PFSK-1 (cell line): Measurements from ENCODE around the gene KLF9.

ENCODE experiments used
- FOXP2 ChIP-seq: optimal IDR thresholded peaks from 2 replicates; pipeline ENCODE3; 2011; ENCODE audit warnings: borderline replicate concordance, control low read depth, inconsistent platforms; ENCODE audit not compliant: insufficient read depth; ENCODE audit errors: extremely low read length, extremely low read depth
- POLR2AphosphoS5 ChIP-seq: IDR thresholded peaks from 2 replicates; pipeline ENCODE4 v1.6.1; 2012; ENCODE audit warnings: low read depth, mild to moderate bottlenecking, control low read depth, low read length, moderate library complexity
- REST ChIP-seq, 2 experiments: IDR thresholded peaks; 2 replicates each; pipeline versions ENCODE4 v1.6.1 to v1.8.0; 2011 to 2012; ENCODE audit warnings: low read depth in 2 of 2, low read length in 2 of 2, control low read depth in 1 of 2, inconsistent platforms in 1 of 2, mild to moderate bottlenecking in 1 of 2, moderate library complexity in 1 of 2; ENCODE audit not compliant: insufficient read depth in 1 of 2
- TAF1 ChIP-seq: IDR thresholded peaks from 2 replicates; pipeline ENCODE4 v1.6.1; 2012; ENCODE audit warnings: low read length, control low read depth, borderline replicate concordance; ENCODE audit not compliant: insufficient read depth

DNA sequence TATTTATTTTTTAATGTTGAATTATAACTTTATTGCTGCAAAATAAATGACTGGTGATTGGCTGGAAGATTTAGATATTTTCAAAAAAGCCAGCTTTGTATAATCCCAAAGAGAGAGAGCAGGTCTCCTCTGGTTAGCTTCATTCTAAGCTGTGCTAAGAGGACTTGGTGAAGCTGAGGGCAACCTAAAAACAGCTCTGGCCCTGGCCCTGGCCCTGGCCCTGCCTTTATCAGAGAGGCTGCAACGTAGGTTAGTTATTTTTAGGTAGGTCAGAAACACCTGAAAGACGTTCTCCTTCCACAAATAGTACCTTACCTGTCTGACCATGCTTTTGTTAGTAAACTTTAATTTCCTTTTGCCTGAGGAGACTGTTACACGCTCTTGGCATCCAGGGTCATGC lies 58.7 kb downstream of the KLF9 start:
- TF ChIP-seq REST (IDR thresholded peaks at IDR 0.05; ENCODE audit: insufficient read depth in 1 of 2, low read depth in 2 of 2, low read length in 2 of 2) (no peak), TAF1 (no peak), POLR2AphosphoS5 (no peak), FOXP2 (no peak)
